ENCODE results near the gene CUL9.

Gene CUL9

DNA sequence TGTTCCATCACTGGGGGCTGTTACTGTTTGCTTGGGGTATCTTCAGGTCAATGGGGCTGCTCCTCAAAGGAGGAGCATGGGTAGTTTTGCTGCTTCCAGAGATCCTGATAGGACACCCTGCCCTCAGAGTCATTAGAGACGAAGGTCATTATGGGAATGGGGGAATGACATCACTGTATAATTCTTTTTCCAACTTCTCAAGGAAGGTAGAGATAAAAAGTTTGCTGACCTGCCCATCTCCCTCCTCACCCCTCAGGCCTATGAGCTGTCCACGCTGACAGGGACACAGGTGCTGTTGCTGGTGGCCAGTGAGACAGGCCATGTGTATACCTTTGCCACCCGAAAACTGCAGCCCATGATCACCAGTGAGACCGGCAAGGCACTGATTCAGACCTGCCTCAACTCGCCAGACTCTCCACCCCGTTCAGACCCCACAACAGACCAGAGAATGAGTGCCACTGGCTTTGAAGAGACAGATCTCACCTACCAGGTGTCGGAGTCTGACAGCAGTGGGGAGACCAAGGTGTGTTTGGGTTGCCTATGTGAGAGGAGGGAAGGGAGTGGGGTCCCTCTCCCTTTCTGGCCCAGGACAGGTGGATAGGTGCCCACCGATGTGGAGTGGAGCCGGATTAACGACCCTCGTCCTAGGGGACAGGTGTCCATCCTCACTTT lies 8.3 kb upstream of the CUL9 start:
- Histone ChIP-seq H2BK15ac (ENCODE audit: low read depth, poor library complexity, severe bottlenecking) (peak overlapping the region; percentile 83), H3K18ac (ENCODE audit: low read depth in 1 of 2, low read length in 2 of 2) (peak overlapping the region; percentile 13 to 71), H2AK5ac (ENCODE audit: low read length, severe bottlenecking) (peak overlapping the region; percentile 100), H3K27me3 (ENCODE audit: control insufficient read depth in 1 of 2, insufficient read depth in 1 of 2, low read length in 2 of 2) (no peaks in the 10 kb centered on the region), H2BK120ac (ENCODE audit: low read depth, low read length) (no peak overlapping the region), H3K23ac (ENCODE audit: low read length in 2 of 2) (peak overlapping the region in 1 of 2 experiments; percentile 5), H2AFZ (ENCODE audit: low read depth, low read length) (no peak overlapping the region), H3K79me1 (replicated peaks; ENCODE audit: low read length, poor library complexity, severe bottlenecking) (peaks cover 14% of the 10 kb centered on the region), H3K36me3 (ENCODE audit: control insufficient read depth in 1 of 2, insufficient read depth in 2 of 2, low read depth in 1 of 2, low read length in 2 of 2) (peaks cover 28 to 31% of the 10 kb centered on the region in 2 experiments), H3K4me1 (ENCODE audit: control insufficient read depth, insufficient read depth, low read depth, low read length) (peaks cover 29% of the 10 kb centered on the region), H2BK12ac (ENCODE audit: low read length in 2 of 2) (peak overlapping the region; percentile 69 to 98), H2BK5ac (ENCODE audit: low read depth, low read length, poor library complexity, severe bottlenecking) (peak overlapping the region; percentile 71), H3K9me3 (ENCODE audit: control insufficient read depth, low read length) (no peaks in the 10 kb centered on the region), H3K9ac (ENCODE audit: low read length) (peak overlapping the region; percentile 94), H4K8ac (ENCODE audit: low read length) (peak overlapping the region; percentile 74), H3K4me3 (ENCODE audit: insufficient read depth in 1 of 2, low read depth in 1 of 2, low read length in 2 of 2) (peak overlapping the region in 1 of 2 experiments; percentile 90), H3K4me2 (ENCODE audit: low read length, poor library complexity, severe bottlenecking) (peak overlapping the region; percentile 80), H4K91ac (ENCODE audit: low read length) (peak overlapping the region; percentile 98), H3K4ac (ENCODE audit: low read depth in 1 of 2, low read length in 2 of 2) (peak overlapping the region; percentile 42 to 99), H3K27ac (ENCODE audit: low read length, poor library complexity, severe bottlenecking) (peak overlapping the region; percentile 90), H3K14ac (ENCODE audit: low read length in 2 of 2) (peak overlapping the region in 1 of 2 experiments; percentile 62)
- peak; percentile 25 for DNase-seq
- 45% methylated on average over 10 of the region's 11 CpGs for WGBS

DNA sequence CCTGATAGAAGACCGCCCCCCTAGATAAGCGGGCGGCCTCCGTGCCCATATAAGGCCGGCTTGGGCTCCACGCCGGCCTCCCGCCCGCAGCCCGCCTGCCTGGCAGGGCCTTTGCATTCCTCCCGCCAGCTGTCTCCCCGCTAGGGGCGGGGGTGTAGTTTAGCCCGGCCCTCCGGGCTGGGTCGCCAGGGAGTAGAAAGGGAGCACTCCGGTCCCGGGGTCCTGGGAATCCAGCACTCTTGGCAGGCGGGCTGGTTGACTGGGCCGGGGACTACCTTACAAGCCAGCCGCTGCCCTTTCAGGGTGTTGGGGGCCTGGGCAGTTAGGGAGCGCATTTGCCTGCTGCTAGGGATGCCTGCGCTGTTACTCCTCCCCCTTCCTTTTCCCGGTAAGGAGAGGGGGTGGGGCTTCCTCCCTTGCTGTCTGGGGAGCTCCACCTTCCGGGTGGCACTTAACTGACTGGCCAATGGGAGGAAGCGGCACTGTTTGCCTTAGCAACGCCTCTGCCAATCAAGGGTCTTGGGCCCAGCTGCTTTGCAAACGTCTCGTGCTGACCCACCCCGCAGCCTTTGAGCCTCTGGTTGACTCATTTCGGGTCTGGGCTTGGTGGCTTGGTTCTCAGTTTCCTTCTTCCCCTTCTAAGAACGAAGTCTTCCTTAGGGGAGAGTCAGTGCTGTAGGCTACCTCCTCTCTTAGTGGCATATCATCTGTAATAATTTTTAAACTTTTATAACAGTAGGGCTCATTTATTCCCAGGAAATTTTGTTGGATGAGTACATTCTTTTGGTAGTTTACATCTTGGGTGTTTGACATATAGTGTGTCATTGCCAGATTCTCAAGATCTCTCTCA lies 7.5 kb upstream of the CUL9 start:
- H3K27me3 ChIP-seq (ENCODE audit: control insufficient read depth in 1 of 2, insufficient read depth in 1 of 2, low read length in 2 of 2), result no peaks in the 10 kb centered on the region
- peak overlapping the region; percentile 93 for H2BK120ac ChIP-seq (ENCODE audit: low read depth, low read length)
- peaks cover 22% of the 10 kb centered on the region for H3K79me1 ChIP-seq (replicated peaks; ENCODE audit: low read length, poor library complexity, severe bottlenecking)
- H3K18ac ChIP-seq (ENCODE audit: low read depth in 1 of 2, low read length in 2 of 2), result peak overlapping the region; percentile 90 to 92
- peak overlapping the region in 1 of 2 experiments; percentile 45 for H2BK12ac ChIP-seq (ENCODE audit: low read length in 2 of 2)
- H3K4ac ChIP-seq (ENCODE audit: low read depth in 1 of 2, low read length in 2 of 2), result no peak overlapping the region
- H2BK15ac ChIP-seq (ENCODE audit: low read depth, poor library complexity, severe bottlenecking), result peak overlapping the region; percentile 90
- H2BK5ac ChIP-seq (ENCODE audit: low read depth, low read length, poor library complexity, severe bottlenecking), result peak overlapping the region; percentile 83
- 2% methylated on average over 31 of the region's 32 CpGs for WGBS
- no peak overlapping the region for H2AFZ ChIP-seq (ENCODE audit: low read depth, low read length)
- H3K27ac ChIP-seq (ENCODE audit: low read length, poor library complexity, severe bottlenecking), result peak overlapping the region; percentile 98
- no peak overlapping the region for H2AK5ac ChIP-seq (ENCODE audit: low read length, severe bottlenecking)
- H3K9me3 ChIP-seq (ENCODE audit: control insufficient read depth, low read length), result no peaks in the 10 kb centered on the region
- no peak overlapping the region for H3K14ac ChIP-seq (ENCODE audit: low read length in 2 of 2)
- peaks cover 29% of the 10 kb centered on the region for H3K4me1 ChIP-seq (ENCODE audit: control insufficient read depth, insufficient read depth, low read depth, low read length)
- peaks cover 36 to 39% of the 10 kb centered on the region in 2 experiments for H3K36me3 ChIP-seq (ENCODE audit: control insufficient read depth in 1 of 2, insufficient read depth in 2 of 2, low read depth in 1 of 2, low read length in 2 of 2)
- peak overlapping the region; percentile 66 for H3K4me2 ChIP-seq (ENCODE audit: low read length, poor library complexity, severe bottlenecking)
- peak overlapping the region; percentile 57 to 90 for H3K4me3 ChIP-seq (ENCODE audit: insufficient read depth in 1 of 2, low read depth in 1 of 2, low read length in 2 of 2)
- H3K23ac ChIP-seq (ENCODE audit: low read length in 2 of 2), result no peak overlapping the region
- peak; percentile 100 for DNase-seq
- H3K9ac ChIP-seq (ENCODE audit: low read length), result peak overlapping the region; percentile 94
- peak overlapping the region; percentile 87 for H4K8ac ChIP-seq (ENCODE audit: low read length)
- H4K91ac ChIP-seq (ENCODE audit: low read length), result peak overlapping the region; percentile 98

DNA sequence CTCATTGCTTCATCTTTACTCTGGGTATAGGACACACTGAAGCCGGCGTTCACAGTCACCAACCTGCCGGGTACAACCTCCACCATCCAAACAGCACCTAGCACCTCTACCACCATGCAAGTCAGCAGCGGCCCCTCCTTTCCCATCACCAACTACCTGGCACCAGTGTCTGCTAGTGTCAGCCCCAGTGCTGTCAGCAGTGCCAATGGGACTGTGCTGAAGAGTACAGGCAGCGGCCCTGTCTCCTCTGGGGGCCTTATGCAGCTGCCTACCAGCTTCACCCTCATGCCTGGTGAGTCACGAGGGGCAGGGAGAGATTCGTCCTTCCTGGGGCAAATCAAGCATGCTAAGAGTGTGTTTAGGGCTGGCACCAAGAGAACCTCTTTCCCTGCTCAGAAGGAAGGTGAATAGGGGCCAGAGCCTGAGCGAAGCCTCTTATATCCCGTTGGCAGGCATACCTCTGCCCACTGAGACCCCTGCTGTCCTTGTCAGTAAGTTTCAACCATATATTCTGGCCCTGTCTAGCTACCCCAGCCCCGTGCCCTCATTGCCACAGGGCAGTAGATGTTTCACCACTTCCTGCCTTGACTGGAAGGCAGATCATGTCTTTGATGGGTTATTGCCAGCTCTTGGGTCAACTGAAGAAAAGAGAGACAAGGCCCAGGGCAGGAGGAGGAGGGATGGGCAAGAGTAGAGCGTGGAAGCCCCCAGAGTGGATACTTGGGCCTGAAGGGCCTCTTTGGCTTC lies 6.1 kb upstream of the CUL9 start:
- H3K4me2 ChIP-seq (ENCODE audit: low read length, poor library complexity, severe bottlenecking), result no peak overlapping the region
- H3K9me3 ChIP-seq (ENCODE audit: control insufficient read depth, low read length), result no peaks in the 10 kb centered on the region
- no peak overlapping the region for H3K23ac ChIP-seq (ENCODE audit: low read length in 2 of 2)
- WGBS, result 97% methylated on average over 11 of the region's 11 CpGs
- no peak overlapping the region for H3K4ac ChIP-seq (ENCODE audit: low read depth in 1 of 2, low read length in 2 of 2)
- no peak overlapping the region for H2BK120ac ChIP-seq (ENCODE audit: low read depth, low read length)
- H4K91ac ChIP-seq (ENCODE audit: low read length), result peak overlapping the region; percentile 63
- no peak overlapping the region for H3K27ac ChIP-seq (ENCODE audit: low read length, poor library complexity, severe bottlenecking)
- no peak overlapping the region for H2AK5ac ChIP-seq (ENCODE audit: low read length, severe bottlenecking)
- no peak overlapping the region for H3K18ac ChIP-seq (ENCODE audit: low read depth in 1 of 2, low read length in 2 of 2)
- peak overlapping the region; percentile 94 for H3K9ac ChIP-seq (ENCODE audit: low read length)
- H2BK12ac ChIP-seq (ENCODE audit: low read length in 2 of 2), result peak overlapping the region in 1 of 2 experiments; percentile 25
- no peak overlapping the region for H2BK5ac ChIP-seq (ENCODE audit: low read depth, low read length, poor library complexity, severe bottlenecking)
- DNase-seq, result no peak
- no peak overlapping the region for H2BK15ac ChIP-seq (ENCODE audit: low read depth, poor library complexity, severe bottlenecking)
- peaks cover 25% of the 10 kb centered on the region for H3K4me1 ChIP-seq (ENCODE audit: control insufficient read depth, insufficient read depth, low read depth, low read length)
- H2AFZ ChIP-seq (ENCODE audit: low read depth, low read length), result no peak overlapping the region
- H3K4me3 ChIP-seq (ENCODE audit: insufficient read depth in 1 of 2, low read depth in 1 of 2, low read length in 2 of 2), result no peak overlapping the region
- H3K36me3 ChIP-seq (ENCODE audit: control insufficient read depth in 1 of 2, insufficient read depth in 2 of 2, low read depth in 1 of 2, low read length in 2 of 2), result peaks cover 40 to 48% of the 10 kb centered on the region in 2 experiments
- peaks cover 26% of the 10 kb centered on the region for H3K79me1 ChIP-seq (replicated peaks; ENCODE audit: low read length, poor library complexity, severe bottlenecking)
- H3K14ac ChIP-seq (ENCODE audit: low read length in 2 of 2), result no peak overlapping the region
- H4K8ac ChIP-seq (ENCODE audit: low read length), result no peak overlapping the region
- no peaks in the 10 kb centered on the region for H3K27me3 ChIP-seq (ENCODE audit: control insufficient read depth in 1 of 2, insufficient read depth in 1 of 2, low read length in 2 of 2)

Measured in mesenchymal stem cell (in vitro differentiated cells and primary cell).